K562 treated with DMSO at 1 percent for 48 hours (cell line): ENCODE results near the gene DDX21. TPM values are rescaled to one million over a fixed set of nuclear protein-coding genes. Genes with fewer than 3 reads are reported as not detected.

Experiments
- total RNA-seq: library from RNA; unstranded; fragments of 300-600 nt; gene quantifications from 2 replicates; pipeline ENCODE4 v1.2.3, GENCODE V29; 2022; ENCODE audit warnings: low replicate concordance; ENCODE audit errors: extremely low read depth

DDX21 gene
- total RNA-seq = 101 TPM in 1 of 2 replicates, not detected in the other

DNA sequence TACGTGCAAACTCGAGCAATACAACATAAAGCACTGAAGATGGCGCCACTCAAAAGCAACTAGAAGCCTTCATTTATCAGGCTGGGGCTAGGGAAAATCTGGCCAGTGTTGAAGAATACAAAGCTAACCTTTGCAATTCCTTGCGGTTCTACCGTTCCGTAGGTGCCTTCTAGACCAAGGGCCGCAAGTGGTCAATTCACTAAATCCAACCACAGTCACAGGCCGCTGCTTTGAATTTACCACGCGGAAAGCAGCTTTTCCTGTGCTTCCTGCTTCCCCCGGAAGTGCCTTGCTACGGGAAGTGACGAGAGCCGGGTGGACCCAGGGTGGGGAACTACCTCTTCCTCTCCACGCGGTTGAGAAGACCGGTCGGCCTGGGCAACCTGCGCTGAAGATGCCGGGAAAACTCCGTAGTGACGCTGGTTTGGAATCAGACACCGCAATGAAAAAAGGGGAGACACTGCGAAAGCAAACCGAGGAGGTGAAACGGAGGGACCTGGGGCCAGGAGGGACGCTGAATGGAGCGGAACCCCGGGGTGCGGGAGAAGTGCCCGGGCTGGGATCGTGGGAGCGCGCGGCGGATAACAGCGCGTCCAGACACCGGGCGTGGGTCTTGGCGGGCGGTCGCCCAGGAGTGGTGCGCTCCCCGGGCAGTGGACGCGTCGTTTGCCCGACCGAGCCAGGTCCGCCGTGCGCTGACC lies at the start of gene DDX21:
Gene DDX21, plus strand, starts transcription at position 339 of the 701 bp plus-strand sequence. Its CDS starts 56 bp downstream, at position 395.

DNA sequence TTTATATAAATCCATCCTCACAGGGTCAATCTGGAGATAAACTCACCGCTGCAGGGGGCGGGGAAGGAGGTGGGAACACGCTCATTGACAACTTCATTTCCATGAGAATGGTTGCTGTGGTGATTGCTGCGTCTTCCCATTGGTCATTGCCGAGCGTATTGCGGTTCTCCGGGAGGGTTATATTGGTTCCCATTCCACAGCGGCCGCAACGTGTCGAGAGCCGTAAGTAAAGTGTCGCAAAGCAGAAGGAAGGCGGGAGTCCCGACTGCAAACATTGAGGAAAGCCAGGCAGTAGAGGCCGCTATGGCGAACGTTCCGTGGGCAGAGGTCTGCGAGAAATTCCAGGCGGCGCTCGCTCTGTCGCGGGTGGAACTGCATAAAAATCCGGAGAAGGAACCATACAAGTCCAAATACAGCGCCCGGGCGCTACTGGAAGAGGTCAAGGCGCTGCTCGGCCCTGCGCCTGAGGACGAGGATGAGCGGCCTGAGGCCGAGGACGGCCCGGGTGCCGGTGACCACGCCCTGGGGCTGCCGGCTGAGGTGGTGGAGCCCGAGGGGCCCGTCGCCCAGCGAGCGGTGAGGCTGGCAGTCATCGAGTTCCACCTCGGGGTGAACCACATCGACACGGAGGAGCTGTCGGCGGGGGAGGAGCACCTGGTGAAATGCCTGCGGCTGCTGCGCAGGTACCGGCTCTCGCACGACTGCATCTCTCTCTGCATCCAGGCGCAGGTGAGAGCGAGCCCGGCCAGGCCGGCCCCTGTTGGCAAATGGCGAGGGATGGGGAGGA lies 32.8 kb downstream of the DDX21 start, which contains the start of gene KIFBP:
Gene KIFBP, plus strand, starts transcription at position 274 of the 787 bp plus-strand sequence. Its CDS starts 30 bp downstream, at position 304.

Other genes starting within 250 kb of the DDX21 start
- gene CCAR1, start 234.9 kb upstream of the DDX21 start, total RNA-seq = not detected in 2 replicates
- gene STOX1, start 128.6 kb upstream of the DDX21 start, total RNA-seq = not detected in 2 replicates
- gene DDX50, start 54.9 kb upstream of the DDX21 start, total RNA-seq = not detected in 2 replicates
- not detected in 2 replicates for gene KIFBP, start 32.6 kb downstream of the DDX21 start, total RNA-seq
- gene SRGN, start 131.9 kb downstream of the DDX21 start, total RNA-seq = not detected in 2 replicates
- not detected in 2 replicates for gene VPS26A, start 168.0 kb downstream of the DDX21 start, total RNA-seq
- not detected in 2 replicates for gene SUPV3L1, start 224.1 kb downstream of the DDX21 start, total RNA-seq